ENCODE measurements around the gene COX7C. TPM values are rescaled to one million over a fixed set of nuclear protein-coding genes. Genes with fewer than 3 reads are reported as not detected.

The COX7C gene
- total RNA-seq, 2 experiments from 2014 or later: 282 to 495 TPM

- TF ChIP-seq EZH2phosphoT487 (IDR thresholded peaks at IDR 0.05; ENCODE audit: borderline replicate concordance, low read depth, low read length) (no peak), CTCF (conservative IDR thresholded peaks at IDR 0.05; ENCODE audit: low read length) (no peak)
- H2AFZ ChIP-seq (ENCODE audit: low read length): no peak overlapping the region
- DNase-seq (ENCODE audit: low spot score): no peak
- no peaks in the 10 kb centered on the region for H3K9me2 ChIP-seq (ENCODE audit: insufficient read depth, low read length)
- peaks cover 22% of the 10 kb centered on the region for H3K4me1 ChIP-seq (ENCODE audit: insufficient read depth, low read length, poor library complexity, severe bottlenecking)
- H3K9me3 ChIP-seq (ENCODE audit: low read length): no peaks in the 10 kb centered on the region
- no TSS peak for BruUV-seq (replicated peaks)
- H3K79me2 ChIP-seq (ENCODE audit: insufficient read depth, low read depth, low read length): peaks cover 26% of the 10 kb centered on the region; the same call in 1 of the 2 replicates
- H3K27ac ChIP-seq (ENCODE audit: low read depth, low read length, poor library complexity, severe bottlenecking): no peak overlapping the region
- H4K20me1 ChIP-seq (ENCODE audit: insufficient read depth, low read length): no peaks in the 10 kb centered on the region
- CTCF ChIA-PET (ENCODE audit: unreplicated experiment): no interaction called here
- H3K4me2 ChIP-seq (ENCODE audit: low read length): no peak overlapping the region
- H3K36me3 ChIP-seq (ENCODE audit: insufficient read depth, low read length): no peaks in the 10 kb centered on the region
- intact Hi-C loops (cut with micrococcal nuclease; ENCODE audit: unreplicated experiment): no loop called here
- POLR2A ChIA-PET: interaction anchor here (0.7 kb wide), 1 partner anchor 251 kb away, joined by 3 read pairs; no protein-coding TSS in a partner anchor
- H3K4me3 ChIP-seq (ENCODE audit: low read depth, low read length, poor library complexity, severe bottlenecking): no peak overlapping the region
These were observed 46.4 kb downstream of the COX7C start for GRCh38 chr5:86664173-86664572.

GRCh38 chr5:86665984-86666760 is 48.4 kb downstream of the COX7C start:
- ChIA-PET CTCF (ENCODE audit: unreplicated experiment) (no interaction called here), POLR2A (interaction anchor here (0.6 to 1.8 kb wide), 6 partner anchors 9 to 46 kb away, joined by 3 to 5 read pairs (median 4); no protein-coding TSS in a partner anchor)
- H3K27ac ChIP-seq (ENCODE audit: low read depth, low read length, poor library complexity, severe bottlenecking): peak overlapping the region; percentile 72
- intact Hi-C loops (cut with micrococcal nuclease; ENCODE audit: unreplicated experiment): loop anchor here (2.0 kb wide), 1 partner anchor 47 kb away; no protein-coding TSS in a partner anchor
- BruUV-seq (replicated peaks): TSS peak; percentile 78
- peak overlapping the region; percentile 69 for H3K4me3 ChIP-seq (ENCODE audit: low read depth, low read length, poor library complexity, severe bottlenecking)
- no peaks in the 10 kb centered on the region for H3K9me2 ChIP-seq (ENCODE audit: insufficient read depth, low read length)
- DNase-seq (ENCODE audit: low spot score): peak; percentile 84
- H3K36me3 ChIP-seq (ENCODE audit: insufficient read depth, low read length): no peaks in the 10 kb centered on the region
- no peaks in the 10 kb centered on the region for H3K9me3 ChIP-seq (ENCODE audit: low read length)
- H3K79me2 ChIP-seq (ENCODE audit: insufficient read depth, low read depth, low read length): peaks cover 26% of the 10 kb centered on the region; the same call in 1 of the 2 replicates
- no peaks in the 10 kb centered on the region for H4K20me1 ChIP-seq (ENCODE audit: insufficient read depth, low read length)
- peak overlapping the region; percentile 90 for H2AFZ ChIP-seq (ENCODE audit: low read length)
- peaks cover 22% of the 10 kb centered on the region for H3K4me1 ChIP-seq (ENCODE audit: insufficient read depth, low read length, poor library complexity, severe bottlenecking)
- peak overlapping the region; percentile 69 for H3K4me2 ChIP-seq (ENCODE audit: low read length)
- no peak for TF ChIP-seq CTCF (conservative IDR thresholded peaks at IDR 0.05; ENCODE audit: low read length)
- TF ChIP-seq EZH2phosphoT487 (IDR thresholded peaks at IDR 0.05; ENCODE audit: borderline replicate concordance, low read depth, low read length): no peak

- CTCF ChIA-PET (ENCODE audit: unreplicated experiment): no interaction called here
- H2AFZ ChIP-seq (ENCODE audit: low read length): peak overlapping the region; percentile 90
These were observed 49.2 kb downstream of the COX7C start for GRCh38 chr5:86666981-86667380.

More at GRCh38 chr5:86666981-86667380, 49.2 kb downstream of the COX7C start:
- no peak for TF ChIP-seq CTCF (conservative IDR thresholded peaks at IDR 0.05; ENCODE audit: low read length)
- TF ChIP-seq EZH2phosphoT487 (IDR thresholded peaks at IDR 0.05; ENCODE audit: borderline replicate concordance, low read depth, low read length): no peak
- Histone ChIP-seq H3K9me3 (ENCODE audit: low read length) (no peaks in the 10 kb centered on the region), H3K9me2 (ENCODE audit: insufficient read depth, low read length) (no peaks in the 10 kb centered on the region), H3K27ac (ENCODE audit: low read depth, low read length, poor library complexity, severe bottlenecking) (peak overlapping the region; percentile 72), H4K20me1 (ENCODE audit: insufficient read depth, low read length) (no peaks in the 10 kb centered on the region), H3K79me2 (ENCODE audit: insufficient read depth, low read depth, low read length) (peaks cover 26% of the 10 kb centered on the region; the same call in 1 of the 2 replicates), H3K36me3 (ENCODE audit: insufficient read depth, low read length) (no peaks in the 10 kb centered on the region), H3K4me1 (ENCODE audit: insufficient read depth, low read length, poor library complexity, severe bottlenecking) (peaks cover 22% of the 10 kb centered on the region), H3K4me2 (ENCODE audit: low read length) (peak overlapping the region; percentile 69), H3K4me3 (ENCODE audit: low read depth, low read length, poor library complexity, severe bottlenecking) (peak overlapping the region; percentile 69)
- BruUV-seq (replicated peaks): no TSS peak
- DNase-seq (ENCODE audit: low spot score): peak; percentile 3
- POLR2A ChIA-PET: interaction anchor here (0.5 to 1.8 kb wide), 13 partner anchors 8 to 1603 kb away, joined by 3 to 6 read pairs (median 3); no protein-coding TSS in a partner anchor
- intact Hi-C loops (cut with micrococcal nuclease; ENCODE audit: unreplicated experiment): loop anchor here (2.0 kb wide), 1 partner anchor 48 kb away; no protein-coding TSS in a partner anchor
